Measurements from ENCODE around the gene GFPT2.

DNA sequence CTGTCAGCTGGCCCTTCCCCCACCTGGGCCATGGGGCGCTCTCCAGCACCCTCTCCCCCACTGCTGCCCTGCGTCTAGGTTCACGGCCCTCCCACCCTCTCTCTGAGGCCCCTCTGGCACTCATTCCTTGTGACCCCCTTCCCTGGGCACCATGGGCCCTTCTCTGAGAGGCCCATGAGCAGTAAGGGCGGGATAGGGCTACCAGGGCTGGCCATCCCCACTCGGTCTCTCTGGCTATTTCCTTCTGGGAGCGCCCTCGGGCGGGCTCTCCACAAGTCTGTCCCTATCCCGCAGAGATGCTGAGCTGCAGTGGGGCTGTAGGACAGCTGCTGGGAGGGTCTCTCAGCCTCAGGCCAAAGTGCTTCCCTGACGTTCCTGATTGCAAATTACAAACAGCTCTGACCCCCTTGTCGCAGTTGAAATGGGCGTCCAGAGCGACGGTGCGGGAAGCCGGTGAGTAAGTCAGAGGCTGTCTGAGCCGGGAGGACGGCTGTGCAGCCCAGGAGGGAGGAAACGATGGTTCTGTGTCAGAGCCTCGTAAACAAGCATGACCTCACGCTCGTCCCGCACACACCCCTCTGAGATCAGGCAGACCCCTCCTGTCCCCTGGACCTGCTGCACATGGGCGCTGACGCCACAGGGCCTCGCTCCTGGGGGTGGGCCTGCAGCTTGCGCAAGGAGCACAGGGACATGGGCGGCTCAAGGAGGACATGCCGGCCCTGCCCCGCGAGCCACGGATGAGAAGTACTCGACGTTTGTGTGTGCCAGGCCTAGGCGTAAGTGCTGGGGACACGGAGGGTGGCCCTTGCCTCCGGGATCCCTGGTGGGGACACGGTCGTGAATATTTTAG lies 36.3 kb upstream of the GFPT2 start:
- TF ChIP-seq, protein P1, sequence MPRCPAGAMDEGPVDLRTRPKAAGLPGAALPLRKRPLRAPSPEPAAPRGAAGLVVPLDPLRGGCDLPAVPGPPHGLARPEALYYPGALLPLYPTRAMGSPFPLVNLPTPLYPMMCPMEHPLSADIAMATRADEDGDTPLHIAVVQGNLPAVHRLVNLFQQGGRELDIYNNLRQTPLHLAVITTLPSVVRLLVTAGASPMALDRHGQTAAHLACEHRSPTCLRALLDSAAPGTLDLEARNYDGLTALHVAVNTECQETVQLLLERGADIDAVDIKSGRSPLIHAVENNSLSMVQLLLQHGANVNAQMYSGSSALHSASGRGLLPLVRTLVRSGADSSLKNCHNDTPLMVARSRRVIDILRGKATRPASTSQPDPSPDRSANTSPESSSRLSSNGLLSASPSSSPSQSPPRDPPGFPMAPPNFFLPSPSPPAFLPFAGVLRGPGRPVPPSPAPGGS (IDR thresholded peaks at IDR 0.05) = no peak
- TF ChIP-seq CEBPB (IDR thresholded peaks at IDR 0.05) (no peak), PHF8 (IDR thresholded peaks at IDR 0.05; ENCODE audit: borderline replicate concordance, low read depth) (no peak), POLR2A (IDR thresholded peaks at IDR 0.05; ENCODE audit: low read length) (no peak)
- TF ChIP-seq, protein P2, sequence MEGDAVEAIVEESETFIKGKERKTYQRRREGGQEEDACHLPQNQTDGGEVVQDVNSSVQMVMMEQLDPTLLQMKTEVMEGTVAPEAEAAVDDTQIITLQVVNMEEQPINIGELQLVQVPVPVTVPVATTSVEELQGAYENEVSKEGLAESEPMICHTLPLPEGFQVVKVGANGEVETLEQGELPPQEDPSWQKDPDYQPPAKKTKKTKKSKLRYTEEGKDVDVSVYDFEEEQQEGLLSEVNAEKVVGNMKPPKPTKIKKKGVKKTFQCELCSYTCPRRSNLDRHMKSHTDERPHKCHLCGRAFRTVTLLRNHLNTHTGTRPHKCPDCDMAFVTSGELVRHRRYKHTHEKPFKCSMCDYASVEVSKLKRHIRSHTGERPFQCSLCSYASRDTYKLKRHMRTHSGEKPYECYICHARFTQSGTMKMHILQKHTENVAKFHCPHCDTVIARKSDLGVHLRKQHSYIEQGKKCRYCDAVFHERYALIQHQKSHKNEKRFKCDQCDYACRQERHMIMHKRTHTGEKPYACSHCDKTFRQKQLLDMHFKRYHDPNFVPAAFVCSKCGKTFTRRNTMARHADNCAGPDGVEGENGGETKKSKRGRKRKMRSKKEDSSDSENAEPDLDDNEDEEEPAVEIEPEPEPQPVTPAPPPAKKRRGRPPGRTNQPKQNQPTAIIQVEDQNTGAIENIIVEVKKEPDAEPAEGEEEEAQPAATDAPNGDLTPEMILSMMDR (IDR thresholded peaks at IDR 0.05) = no peak
